IMR-90 (cell line): Measurements from ENCODE around the gene STX18. TPM values are rescaled to one million over a fixed set of nuclear protein-coding genes. Genes with fewer than 3 reads are reported as not detected.

Experiments
- ATAC-seq: fragments of 200-7000 bp; cut with Tn5 transposase; 2 replicates; pipeline ENCODE4 v1.9.1; 2020; ENCODE audit warnings: low read depth, mild to moderate bottlenecking, moderate library complexity
- BruUV-seq: library from RNA; stranded (reverse); fragments of 400-500 nt; replicated peaks from 2 replicates; lab custom pipeline; 2021; lab: Mats Ljungman, UMichigan
- CTCF ChIA-PET: fragments of 300-600 bp; formaldehyde crosslinking; extraction: SDS; loops from one replicate; lab custom pipeline; 2021; ENCODE audit warnings: antibody characterized with exemption; lab: Yijun Ruan, JAX
- POLR2A ChIA-PET: fragments of 300-600 bp; sonication (Branson Sonifier 250); formaldehyde crosslinking; loops from one replicate; lab custom pipeline; 2022; ENCODE audit warnings: antibody characterized with exemption; ENCODE audit not compliant: unreplicated experiment; lab: Charles Lee
- DNase-seq: peaks from one replicate; pipeline ENCODE4 v3.0.0; 2013
- H2AFZ ChIP-seq: replicated peaks from 2 replicates; pipeline ENCODE3; 2013; ENCODE audit warnings: low read length, mild to moderate bottlenecking; ENCODE audit not compliant: poor library complexity
- H2AK5ac ChIP-seq: 2 replicates; pipeline ENCODE4 v1.6.1; 2013; ENCODE audit warnings: low read depth, low read length, inconsistent platforms
- H2AK9ac ChIP-seq: replicated peaks from 2 replicates; pipeline ENCODE3; 2013; ENCODE audit warnings: mild to moderate bottlenecking, low read depth, low read length, moderate library complexity; ENCODE audit not compliant: poor library complexity
- H2BK120ac ChIP-seq: 2 replicates; pipeline ENCODE4 v1.6.1; 2013; ENCODE audit warnings: low read depth, low read length, inconsistent platforms
- H2BK15ac ChIP-seq: 3 replicates; pipeline ENCODE4 v1.6.1; 2013; ENCODE audit warnings: low read depth, low read length, inconsistent platforms
- H2BK20ac ChIP-seq: 2 replicates; pipeline ENCODE4 v1.6.1; 2013; ENCODE audit warnings: low read depth, mild to moderate bottlenecking, inconsistent platforms, low read length, moderate library complexity
- H2BK5ac ChIP-seq: 2 replicates; pipeline ENCODE4 v1.6.1; 2013; ENCODE audit warnings: mild to moderate bottlenecking, low read depth, low read length, inconsistent platforms; ENCODE audit not compliant: poor library complexity, severe bottlenecking
- H3K14ac ChIP-seq: replicated peaks from 2 replicates; pipeline ENCODE4 v1.6.1; 2013; ENCODE audit warnings: low read depth, low read length, inconsistent platforms
- H3K18ac ChIP-seq: 2 replicates; pipeline ENCODE4 v1.6.1; 2013; ENCODE audit warnings: low read depth, low read length, control low read depth
- H3K23ac ChIP-seq: 2 replicates; pipeline ENCODE4 v1.6.1; 2013; ENCODE audit warnings: low read depth, low read length, inconsistent platforms
- H3K27ac ChIP-seq: 2 replicates; pipeline ENCODE4 v1.5.1; 2013; ENCODE audit warnings: mild to moderate bottlenecking, control low read depth, low read length; ENCODE audit not compliant: insufficient read depth
- H3K27me3 ChIP-seq: 2 replicates; pipeline ENCODE4 v1.6.1; 2013; ENCODE audit warnings: low read length; ENCODE audit not compliant: control insufficient read depth, insufficient read depth
- H3K36me3 ChIP-seq: 2 replicates; pipeline ENCODE4 v1.6.1; 2013; ENCODE audit warnings: low read length, mixed read lengths; ENCODE audit not compliant: control insufficient read depth, insufficient read depth
- H3K4ac ChIP-seq: 2 replicates; pipeline ENCODE4 v1.6.1; 2013; ENCODE audit warnings: low read depth, low read length, inconsistent platforms
- H3K4me1 ChIP-seq: 2 replicates; pipeline ENCODE4 v1.6.1; 2013; ENCODE audit warnings: low read length, mixed read lengths; ENCODE audit not compliant: control insufficient read depth, insufficient read depth
- H3K4me2 ChIP-seq: 2 replicates; pipeline ENCODE4 v1.6.1; 2013; ENCODE audit warnings: low read depth, mild to moderate bottlenecking, control low read depth, low read length, moderate library complexity
- H3K4me3 ChIP-seq: 2 replicates; pipeline ENCODE4 v1.5.1; 2013; ENCODE audit warnings: low read depth, mild to moderate bottlenecking, control low read depth, low read length, moderate library complexity; ENCODE audit not compliant: insufficient read depth
- H3K56ac ChIP-seq: 2 replicates; pipeline ENCODE4 v1.6.1; 2013; ENCODE audit warnings: low read length, inconsistent platforms; ENCODE audit not compliant: insufficient read depth; ENCODE audit errors: extremely low read depth
- H3K79me1 ChIP-seq, 2 experiments: 2 replicates each; pipeline ENCODE4 v1.6.1; 2013; ENCODE audit warnings: low read length in 2 of 2, inconsistent platforms in 1 of 2, low read depth in 1 of 2
- H3K9ac ChIP-seq: 2 replicates; pipeline ENCODE4 v1.6.1; 2013; ENCODE audit warnings: low read depth, low read length, control low read depth
- H3K9me1 ChIP-seq: 2 replicates; pipeline ENCODE4 v1.6.1; 2013; ENCODE audit warnings: low read length, inconsistent platforms; ENCODE audit not compliant: insufficient read depth
- H3K9me3 ChIP-seq: 2 replicates; pipeline ENCODE4 v1.6.1; 2013; ENCODE audit warnings: low read length; ENCODE audit not compliant: control insufficient read depth, insufficient read depth
- H4K20me1 ChIP-seq: 2 replicates; pipeline ENCODE4 v1.6.1; 2013; ENCODE audit warnings: low read length, inconsistent platforms; ENCODE audit not compliant: insufficient read depth
- H4K5ac ChIP-seq: 2 replicates; pipeline ENCODE4 v1.6.1; 2013; ENCODE audit warnings: mild to moderate bottlenecking, low read depth, low read length, control low read depth
- H4K8ac ChIP-seq, 2 experiments: 2 replicates each; pipeline ENCODE4 v1.6.1; 2013; ENCODE audit warnings: low read depth in 2 of 2, low read length in 2 of 2, control low read depth in 1 of 2, inconsistent platforms in 1 of 2
- H4K91ac ChIP-seq: 2 replicates; pipeline ENCODE4 v1.6.1; 2013; ENCODE audit warnings: low read depth, low read length, inconsistent platforms; ENCODE audit not compliant: insufficient read depth
- BHLHE40 ChIP-seq: fragments of 150-350 bp; IDR thresholded peaks from 2 replicates; pipeline ENCODE4 v1.6.1; 2016; ENCODE audit warnings: mild to moderate bottlenecking, low read depth, low read length
- CTCF ChIP-seq: conservative IDR thresholded peaks from 2 replicates; pipeline ENCODE4 v1.5.1; 2012; ENCODE audit warnings: mild to moderate bottlenecking, low read depth, low read length, improper control_type of control experiment
- MXI1 ChIP-seq: IDR thresholded peaks from 2 replicates; pipeline ENCODE4 v1.6.1; 2012; ENCODE audit warnings: low read depth, mild to moderate bottlenecking, low read length, moderate library complexity, borderline replicate concordance
- NFE2L2 ChIP-seq: fragments of 150-350 bp; IDR thresholded peaks from 2 replicates; pipeline ENCODE4 v1.6.1; 2016; ENCODE audit warnings: low read depth, mild to moderate bottlenecking, low read length
- RCOR1 ChIP-seq: IDR thresholded peaks from 2 replicates; pipeline ENCODE4 v1.6.1; 2012; ENCODE audit warnings: mild to moderate bottlenecking, low read length, improper control_type of control experiment; ENCODE audit not compliant: insufficient replicate concordance
- WGBS, 2 experiments: methylation state at CpG; one replicate each; pipeline versions ENCODE4 v1.1.5 to v1.1.7; 2013; ENCODE audit warnings: missing lambda C conversion rate in 2 of 2; ENCODE audit not compliant: insufficient read length in 1 of 2; ENCODE audit errors: extremely low coverage in 2 of 2; 5-methylcytosine and 5-hydroxymethylcytosine counted together
- dilution Hi-C: fragments of 300-500 bp; cut with HindIII; formaldehyde crosslinking; loops from one replicate; pipeline ENCODE4 v1.14.3; 2018; ENCODE audit warnings: low sequenced_read_pairs; ENCODE audit not compliant: unreplicated experiment
- in situ Hi-C: fragments of 300-500 bp; cut with MboI; formaldehyde crosslinking; loops from 3 replicates; pipeline ENCODE4 v1.14.3; 2019; ENCODE audit warnings: low sequenced_read_pairs, inconsistent platforms, mixed read lengths
- intact Hi-C: fragments of 100-400 bp; cut with micrococcal nuclease; formaldehyde crosslinking; loops from 2 replicates; pipeline ENCODE4 v1.10.0; 2022
- polyA plus RNA-seq, 3 experiments: library from polyadenylated mRNA; depleted of rRNA; stranded (reverse); fragments of >200 nt; gene quantifications; 2 replicates each; pipeline ENCODE4 v1.2.3, GENCODE V29; 2012; ENCODE audit warnings: low replicate concordance in 1 of 3
- total RNA-seq: library from RNA; depleted of rRNA; stranded (reverse); fragments of >200 nt; gene quantifications from 2 replicates; pipeline ENCODE4 v1.2.3, GENCODE V29; 2012

Gene STX18
- total and polyA plus RNA-seq, 2 of the 4 experiments (the other 2 are of a cell fraction), result 20.1 to 23.4 TPM

- peak overlapping the region; percentile 63 for H2AK9ac ChIP-seq
- BruUV-seq, result no TSS peak
- H3K36me3 ChIP-seq, result no peaks in the 10 kb centered on the region; the same call in 1 of the 2 replicates
- no peak overlapping the region; the same call in 1 of the 2 replicates for H3K14ac ChIP-seq
- H2BK20ac ChIP-seq, result no peak overlapping the region
- no peaks in the 10 kb centered on the region for H3K9me3 ChIP-seq
- TF ChIP-seq CTCF (no peak), BHLHE40 (no peak), MXI1 (no peak), NFE2L2 (no peak), RCOR1 (no peak)
- H3K4ac ChIP-seq, result no peak overlapping the region
- H2AK5ac ChIP-seq, result peak overlapping the region; percentile 8; the same call in 1 of the 2 replicates
- H4K20me1 ChIP-seq, result no peaks in the 10 kb centered on the region
- H4K8ac ChIP-seq, result no peak overlapping the region
- no peak overlapping the region; the same call in 1 of the 2 replicates for H3K18ac ChIP-seq
- DNase-seq, result peak; percentile 51
- no peak overlapping the region for H2BK5ac ChIP-seq
- ChIA-PET POLR2A (no interaction called here), CTCF (interaction anchor here (0.8 to 1.7 kb wide), 4 partner anchors 10 to 33 kb away, joined by 3 to 8 read pairs (median 3); no protein-coding TSS in a partner anchor)
- H3K27me3 ChIP-seq, result peaks cover 39% of the 10 kb centered on the region
- H3K56ac ChIP-seq, result no peak overlapping the region
- no peak overlapping the region; the same call in 1 of the 2 replicates for H3K27ac ChIP-seq
- H3K4me1 ChIP-seq, result peaks cover 29% of the 10 kb centered on the region
- no peak overlapping the region for H2AFZ ChIP-seq
- dilution Hi-C loops (no loop called here), intact Hi-C loops (no loop called here), in situ Hi-C loops (no loop called here)
- no peaks in the 10 kb centered on the region for H3K79me1 ChIP-seq
- H3K9me1 ChIP-seq, result peaks cover 13% of the 10 kb centered on the region
- ATAC-seq, result peak; percentile 38
- H3K4me2 ChIP-seq, result no peak overlapping the region; the same call in 1 of the 2 replicates
- H4K5ac ChIP-seq, result no peak overlapping the region
- no peak overlapping the region for H2BK15ac ChIP-seq
- WGBS, 2 experiments, result no CpG with 5 or more reads among the region's 9 CpGs
- no peak overlapping the region for H3K23ac ChIP-seq
- no peak overlapping the region for H3K9ac ChIP-seq
- no peak overlapping the region for H3K4me3 ChIP-seq
- no peak overlapping the region for H2BK120ac ChIP-seq
- no peak overlapping the region for H4K91ac ChIP-seq
Observed at GRCh38 chr4:4394644-4395043, 147.2 kb downstream of the STX18 start.
